ENCODE results near the gene BAIAP2.
A peak's percentile ranks its signal among the peaks of the same experiment; 100 is the strongest.

Gene BAIAP2

GRCh38 chr17:81053041-81053970 is 18.4 kb downstream of the BAIAP2 start:
- DNase-seq, result peak; percentile 30

- no peak for DNase-seq
These were observed 19.4 kb downstream of the BAIAP2 start for GRCh38 chr17:81054308-81054707.

- DNase-seq, result no peak
These were observed 20.0 kb downstream of the BAIAP2 start for GRCh38 chr17:81054881-81055370.

- DNase-seq, result no peak
These were observed 21.4 kb downstream of the BAIAP2 start for GRCh38 chr17:81056312-81056711.

- no peak for DNase-seq
These were observed 22.3 kb downstream of the BAIAP2 start for GRCh38 chr17:81057079-81057730.

GRCh38 chr17:81057777-81058176 is 22.8 kb downstream of the BAIAP2 start:
- DNase-seq, result no peak

GRCh38 chr17:81058263-81058871 is 23.4 kb downstream of the BAIAP2 start:
- DNase-seq, result no peak

GRCh38 chr17:81059026-81059425 is 24.1 kb downstream of the BAIAP2 start:
- no peak for DNase-seq

- no peak for DNase-seq
These were observed 25.5 kb downstream of the BAIAP2 start for GRCh38 chr17:81060416-81060815.

- DNase-seq, result no peak
These were observed 26.2 kb downstream of the BAIAP2 start for GRCh38 chr17:81061027-81061735.

- no peak for DNase-seq
These were observed 27.2 kb downstream of the BAIAP2 start for GRCh38 chr17:81062014-81062780.

- no peak for DNase-seq
These were observed 28.4 kb downstream of the BAIAP2 start for GRCh38 chr17:81063106-81064093.

GRCh38 chr17:81064678-81065475 is 29.9 kb downstream of the BAIAP2 start:
- no peak for DNase-seq

GRCh38 chr17:81065500-81065899 is 30.5 kb downstream of the BAIAP2 start:
- no peak for DNase-seq

GRCh38 chr17:81066072-81066471 is 31.1 kb downstream of the BAIAP2 start:
- no peak for DNase-seq

GRCh38 chr17:81066771-81067315 is 31.9 kb downstream of the BAIAP2 start:
- DNase-seq, result no peak

- DNase-seq, result no peak
These were observed 32.5 kb downstream of the BAIAP2 start for GRCh38 chr17:81067391-81067811.

- no peak for DNase-seq
These were observed 33.6 kb downstream of the BAIAP2 start for GRCh38 chr17:81068411-81069134.

GRCh38 chr17:81069135-81069645 is 34.2 kb downstream of the BAIAP2 start:
- no peak for DNase-seq
